HepG2 (cell line): ENCODE results near the gene CAMK1D.

Source experiments
- NFIC ChIP-seq: IDR thresholded peaks from 2 replicates; pipeline ENCODE4 v1.6.1; 2012; ENCODE audit warnings: mild to moderate bottlenecking, low read length, inconsistent platforms
- TAF15 ChIP-seq: fragments of 200-400 bp; formaldehyde crosslinking; IDR thresholded peaks from one replicate; pipeline ENCODE4 v1.6.1; 2018; ENCODE audit warnings: mild to moderate bottlenecking, low read depth, low read length; ENCODE audit not compliant: poor library complexity, severe bottlenecking
- ZFP1 ChIP-seq: IDR thresholded peaks from 2 replicates; pipeline ENCODE4 v1.6.1; 2016
- ZNF12 ChIP-seq: sonication (generic); formaldehyde crosslinking; IDR thresholded peaks from 2 replicates; pipeline ENCODE4 v1.5.0; 2020; ENCODE audit warnings: missing genetic modification reagents
- ZNF276 ChIP-seq: sonication (generic); formaldehyde crosslinking; IDR thresholded peaks from 2 replicates; pipeline ENCODE4 v1.4.0; 2020; ENCODE audit warnings: mild to moderate bottlenecking, low read depth, missing genetic modification reagents
- ZNF564 ChIP-seq: sonication (generic); formaldehyde crosslinking; IDR thresholded peaks from 2 replicates; pipeline ENCODE4 v1.8.1; 2023; ENCODE audit warnings: mild to moderate bottlenecking, missing genetic modification reagents
- TF ChIP-seq, protein P1 (sequence below): IDR thresholded peaks from 2 replicates; pipeline ENCODE4 v1.6.1; 2016; ENCODE audit warnings: low read depth, borderline replicate concordance
- TF ChIP-seq, protein P2 (sequence below): sonication (generic); formaldehyde crosslinking; IDR thresholded peaks from 2 replicates; pipeline ENCODE4 v1.5.0; 2020; ENCODE audit warnings: mild to moderate bottlenecking, missing genetic modification reagents, moderate library complexity

DNA sequence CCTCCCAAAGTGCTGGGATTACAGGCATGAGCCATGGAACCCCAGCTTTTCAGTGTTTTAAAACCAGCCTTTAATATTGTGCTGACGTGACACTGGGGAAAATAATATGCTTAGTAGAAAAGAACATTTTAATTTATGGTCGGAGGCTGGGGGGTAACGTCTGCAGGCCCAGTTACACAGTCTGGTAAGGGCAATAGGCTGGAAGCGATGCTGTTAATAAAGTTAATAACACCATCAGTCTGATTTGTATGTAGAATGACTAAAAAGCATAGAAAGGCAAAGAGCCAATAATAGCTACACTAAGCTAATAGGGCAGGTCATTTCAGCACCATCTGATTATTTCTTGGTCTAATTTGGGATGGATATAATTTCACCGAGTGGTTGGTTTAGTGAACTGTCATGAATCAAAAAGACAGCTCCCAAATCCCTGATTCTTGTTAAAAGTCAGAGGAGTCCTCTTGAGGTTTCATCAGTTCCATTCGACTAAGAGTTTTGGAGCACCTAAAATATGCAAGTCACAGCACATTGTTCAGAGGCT, 192.9 kb downstream of the CAMK1D start:
- TF ChIP-seq TAF15 (no peak), ZFP1 (CRISPR knock-in tag) (no peak), NFIC (no peak), ZNF276 (no peak), ZNF564 (CRISPR knock-in tag) (no peak), ZNF12 (no peak)
- TF ChIP-seq, protein P1, sequence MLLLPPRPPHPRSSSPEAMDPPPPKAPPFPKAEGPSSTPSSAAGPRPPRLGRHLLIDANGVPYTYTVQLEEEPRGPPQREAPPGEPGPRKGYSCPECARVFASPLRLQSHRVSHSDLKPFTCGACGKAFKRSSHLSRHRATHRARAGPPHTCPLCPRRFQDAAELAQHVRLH (CRISPR knock-in tag) = no peak
- TF ChIP-seq, protein P2, sequence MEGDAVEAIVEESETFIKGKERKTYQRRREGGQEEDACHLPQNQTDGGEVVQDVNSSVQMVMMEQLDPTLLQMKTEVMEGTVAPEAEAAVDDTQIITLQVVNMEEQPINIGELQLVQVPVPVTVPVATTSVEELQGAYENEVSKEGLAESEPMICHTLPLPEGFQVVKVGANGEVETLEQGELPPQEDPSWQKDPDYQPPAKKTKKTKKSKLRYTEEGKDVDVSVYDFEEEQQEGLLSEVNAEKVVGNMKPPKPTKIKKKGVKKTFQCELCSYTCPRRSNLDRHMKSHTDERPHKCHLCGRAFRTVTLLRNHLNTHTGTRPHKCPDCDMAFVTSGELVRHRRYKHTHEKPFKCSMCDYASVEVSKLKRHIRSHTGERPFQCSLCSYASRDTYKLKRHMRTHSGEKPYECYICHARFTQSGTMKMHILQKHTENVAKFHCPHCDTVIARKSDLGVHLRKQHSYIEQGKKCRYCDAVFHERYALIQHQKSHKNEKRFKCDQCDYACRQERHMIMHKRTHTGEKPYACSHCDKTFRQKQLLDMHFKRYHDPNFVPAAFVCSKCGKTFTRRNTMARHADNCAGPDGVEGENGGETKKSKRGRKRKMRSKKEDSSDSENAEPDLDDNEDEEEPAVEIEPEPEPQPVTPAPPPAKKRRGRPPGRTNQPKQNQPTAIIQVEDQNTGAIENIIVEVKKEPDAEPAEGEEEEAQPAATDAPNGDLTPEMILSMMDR (CRISPR knock-in tag) = no peak
